DMS114 treated with DMSO at 0.1 percent for 48 hours (cell line): Measurements from ENCODE around the gene MGAT4B.
"Not testable (repeated sequence)": the region's sequence is repeated elsewhere in the genome, so short reads cannot be mapped to it uniquely, and the experiment has no call there.

ENCODE experiments used
- DNase-seq: peaks from one replicate; lab custom pipeline; 2025; ENCODE audit not compliant: unreplicated experiment; lab: John Stamatoyannopoulos, UW

The MGAT4B gene

DNA sequence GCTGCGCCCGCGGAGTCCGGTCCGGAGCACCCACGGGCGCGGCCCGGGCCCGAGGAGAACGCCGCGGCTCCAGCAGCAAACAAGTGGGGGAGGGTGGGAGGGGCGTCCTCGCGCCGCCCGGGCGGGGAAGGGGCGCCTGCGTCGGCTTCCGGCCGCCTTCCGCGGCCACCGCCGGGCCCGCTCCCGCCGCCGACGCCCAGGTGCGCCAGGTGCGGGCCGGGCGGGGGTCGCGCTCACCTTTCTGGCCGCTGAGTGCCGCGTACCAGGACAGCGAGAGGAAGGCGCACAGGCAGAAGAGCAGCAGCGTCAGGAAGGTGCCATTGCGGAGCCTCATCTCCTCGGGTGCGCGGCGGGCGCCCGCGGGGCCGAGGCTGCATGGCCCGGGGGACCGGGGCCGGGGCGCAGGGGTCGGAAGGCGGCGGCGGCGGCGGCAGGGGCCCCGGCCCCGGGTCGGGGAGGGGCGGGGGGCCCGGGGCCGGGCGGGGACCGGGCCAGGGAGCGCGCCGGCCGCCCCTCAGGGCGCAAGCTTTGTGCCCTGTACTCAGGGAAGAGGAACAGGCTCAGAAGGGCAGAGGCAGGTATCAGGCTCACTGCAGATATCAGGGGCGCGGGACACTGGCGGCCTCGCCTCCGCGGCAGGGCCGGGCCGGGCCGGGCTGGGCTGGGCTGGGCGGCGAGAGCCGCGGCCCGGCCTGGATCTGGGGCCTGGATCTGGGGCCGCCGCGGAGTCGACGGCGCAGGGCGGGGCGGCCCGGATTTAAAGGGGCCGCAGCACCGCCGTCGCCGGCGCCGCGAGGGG is at the start of gene MGAT4B:
MGAT4B (minus strand) TSS at position 617 of the 799 bp plus-strand sequence; CDS start at position 334, 283 bp downstream.
- peak; percentile 27 for DNase-seq

DNA sequence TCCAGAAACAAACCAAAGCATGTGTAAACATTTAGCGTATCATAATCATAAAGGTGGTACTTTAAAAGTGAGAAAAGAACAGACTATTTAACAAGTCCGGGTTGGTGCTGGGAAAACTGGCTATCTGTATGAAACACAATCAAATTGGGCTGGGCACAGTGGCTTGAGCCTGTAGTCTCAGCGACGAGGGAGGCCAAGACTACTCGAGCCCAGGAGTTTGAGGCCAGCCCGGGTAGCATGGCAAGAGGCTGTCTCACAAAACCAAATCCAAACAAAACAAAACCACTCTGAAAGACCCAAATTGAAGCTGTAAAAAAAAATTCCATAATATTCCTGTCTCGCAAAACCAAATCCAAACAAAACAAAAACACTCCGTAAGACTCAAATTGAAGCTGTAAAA is 47.7 kb upstream of the MGAT4B start:
- no peak for DNase-seq

DNA sequence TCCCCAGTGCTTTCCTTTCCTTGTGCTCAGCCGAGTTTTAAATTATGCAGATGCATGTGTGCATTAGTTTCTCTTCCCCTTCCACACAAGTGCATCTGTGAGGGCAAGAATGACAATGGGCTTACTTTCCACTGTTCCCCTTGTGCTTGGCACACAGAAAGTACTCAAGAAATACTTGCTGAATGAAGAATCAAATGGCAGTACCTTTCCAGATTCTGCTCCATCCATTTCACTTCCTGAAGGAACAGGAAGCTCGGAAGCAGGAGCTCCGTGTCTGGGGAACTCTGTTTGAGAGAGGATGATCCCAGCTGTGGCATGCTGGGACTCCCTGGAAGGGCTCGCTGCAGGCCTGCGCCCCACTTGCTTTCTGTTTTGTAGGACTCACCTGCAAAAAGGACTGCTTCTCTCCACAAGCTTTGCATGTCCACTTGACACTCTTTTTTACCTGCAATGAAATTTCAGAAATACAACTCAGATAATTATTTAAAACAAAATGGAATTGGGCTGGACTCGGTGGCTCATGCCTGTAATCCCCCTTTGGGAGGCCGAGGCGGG is 46.4 kb upstream of the MGAT4B start:
- no peak for DNase-seq

DNA sequence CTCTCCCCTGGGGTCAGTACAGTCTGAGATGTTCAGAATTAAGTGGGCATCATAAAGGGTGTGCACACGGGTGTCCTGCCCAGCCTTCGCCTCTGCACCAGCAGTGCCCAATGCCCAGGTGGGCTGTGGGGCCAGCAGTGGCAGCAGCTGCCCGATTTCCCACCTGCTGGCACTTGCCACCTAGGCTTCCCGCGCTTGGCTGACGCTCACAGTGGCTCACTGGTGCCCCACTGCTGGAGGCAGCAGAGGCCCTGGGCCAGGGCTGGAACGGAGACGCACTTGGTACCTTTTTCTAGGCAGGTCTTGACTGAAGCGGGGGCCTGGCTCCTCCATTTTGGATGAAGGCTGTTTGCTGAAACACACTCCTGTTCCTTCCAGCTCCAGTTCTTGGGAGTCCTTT is 35.0 kb upstream of the MGAT4B start:
- no peak for DNase-seq

DNA sequence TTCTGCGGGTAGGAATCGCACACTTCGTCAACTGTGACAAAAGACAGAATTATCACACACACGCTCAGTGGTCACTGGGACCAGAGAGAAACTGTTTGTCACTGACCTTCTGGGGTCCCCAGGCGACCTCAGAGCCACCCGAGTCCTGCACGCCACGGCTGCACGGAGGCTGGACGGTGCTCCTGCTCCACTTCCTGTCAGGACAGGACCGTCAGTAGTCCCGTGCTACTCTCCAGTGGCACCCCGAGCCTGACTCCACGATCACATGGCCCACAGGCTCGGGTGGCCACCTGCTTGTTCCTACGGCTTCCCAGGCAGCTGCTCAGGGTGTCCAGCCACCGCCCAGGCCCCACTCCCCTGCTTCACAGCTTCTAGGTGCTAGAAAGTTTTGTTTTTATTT is 34.1 kb upstream of the MGAT4B start:
- no peak for DNase-seq

DNA sequence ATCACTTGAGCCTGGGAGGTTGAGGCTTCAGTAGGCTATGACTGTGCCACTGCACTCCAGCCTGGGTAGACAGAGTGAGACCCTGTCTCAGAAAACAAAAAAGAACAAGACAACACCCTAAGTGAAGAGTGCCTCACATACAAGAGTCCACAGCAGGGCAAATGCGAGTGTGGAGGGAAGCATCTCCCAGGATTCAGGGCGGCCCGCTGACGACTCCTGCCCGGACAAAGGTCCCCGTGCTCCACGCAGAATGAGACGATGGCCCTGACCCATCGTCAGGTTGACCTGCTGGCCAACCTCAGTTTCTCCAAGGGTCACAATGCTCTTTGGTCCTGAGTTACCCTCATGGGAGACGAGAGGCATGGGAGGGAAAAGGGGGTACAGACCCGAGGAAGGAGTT is 33.7 kb upstream of the MGAT4B start:
- no peak for DNase-seq

DNA sequence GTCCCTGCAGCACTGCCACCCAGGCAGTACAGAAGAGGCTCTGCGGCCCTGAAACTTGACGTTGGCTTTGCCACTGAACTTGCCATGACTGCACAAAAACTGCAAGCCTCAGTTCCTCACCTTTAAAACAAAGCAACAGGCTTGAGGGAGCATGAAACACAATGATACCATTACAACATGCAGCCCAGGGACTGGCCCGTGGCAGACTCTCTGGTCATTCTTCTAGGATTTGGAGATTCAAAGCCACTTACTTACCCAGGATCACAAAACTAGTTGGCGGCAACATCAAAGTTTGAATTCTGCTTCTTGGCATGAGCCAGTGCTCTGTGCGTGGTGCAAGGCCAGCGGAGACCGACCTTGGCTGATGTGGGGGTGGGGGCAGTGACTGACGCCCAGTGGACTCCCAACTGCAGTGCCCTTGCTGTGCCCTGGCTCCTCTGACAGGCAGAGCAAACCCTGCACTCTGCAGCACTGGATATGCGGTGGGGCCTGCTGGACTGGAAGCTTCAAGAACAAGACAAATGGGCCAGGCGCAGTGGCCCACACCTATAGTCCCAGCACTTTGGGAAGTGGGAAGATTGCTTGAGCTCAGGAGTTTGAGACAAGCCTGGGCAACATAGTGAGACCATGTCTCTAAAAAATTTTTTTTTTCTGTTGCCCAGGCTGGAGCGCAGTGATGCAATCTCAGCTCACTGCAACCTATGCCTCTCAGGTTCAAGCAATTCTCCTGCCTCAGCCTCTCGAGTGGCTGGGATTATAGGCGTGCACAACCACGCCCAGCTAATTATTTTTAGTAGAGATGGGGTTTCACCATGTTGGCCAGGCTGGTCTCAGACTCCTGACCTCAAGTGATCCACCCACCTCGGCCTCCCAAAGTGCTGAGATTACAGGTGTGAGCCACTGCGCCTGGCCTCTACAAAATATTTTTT is 32.9 kb upstream of the MGAT4B start:
- no peak for DNase-seq

DNA sequence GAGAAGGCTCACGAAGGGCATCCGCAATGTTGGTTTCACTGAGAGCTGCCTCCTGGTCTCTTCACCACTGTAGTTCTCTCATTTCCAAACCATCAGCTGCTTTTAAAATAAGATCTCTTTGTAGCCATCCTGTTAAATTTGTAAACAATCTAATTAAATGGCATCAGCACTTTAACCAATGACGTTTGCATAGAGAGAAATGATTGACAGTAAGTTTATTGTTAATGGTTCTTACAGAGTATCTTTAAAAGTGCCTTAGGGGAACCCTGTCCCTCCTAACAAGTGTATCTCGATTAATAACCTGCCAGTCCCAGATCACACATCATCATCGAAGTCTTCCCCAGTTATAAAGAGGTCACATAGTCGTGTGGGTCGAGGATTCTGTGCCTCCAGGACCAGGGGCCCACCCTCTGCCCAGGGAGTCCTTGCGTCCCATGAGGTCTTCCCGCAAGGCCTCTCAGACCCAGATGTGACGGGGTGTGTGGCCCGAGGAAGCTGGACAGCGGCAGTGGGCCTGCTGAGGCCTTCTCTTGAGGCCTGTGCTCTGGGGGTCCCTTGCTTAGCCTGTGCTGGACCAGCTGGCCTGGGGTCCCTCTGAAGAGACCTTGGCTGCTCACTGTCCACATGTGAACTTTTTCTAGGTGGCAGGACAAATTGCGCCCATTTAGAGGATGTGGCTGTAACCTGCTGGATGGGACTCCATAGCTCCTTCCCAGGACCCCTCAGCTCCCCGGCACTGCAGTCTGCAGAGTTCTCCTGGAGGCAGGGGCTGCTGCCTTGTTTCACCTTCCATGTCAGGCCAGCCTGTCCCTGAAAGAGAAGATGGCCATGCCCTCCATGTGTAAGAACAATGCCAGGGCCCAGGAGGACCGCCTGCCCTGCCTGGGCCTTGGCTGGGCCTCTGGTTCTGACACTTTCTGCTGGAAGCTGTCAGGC is 30.7 kb upstream of the MGAT4B start:
- no peak for DNase-seq

DNA sequence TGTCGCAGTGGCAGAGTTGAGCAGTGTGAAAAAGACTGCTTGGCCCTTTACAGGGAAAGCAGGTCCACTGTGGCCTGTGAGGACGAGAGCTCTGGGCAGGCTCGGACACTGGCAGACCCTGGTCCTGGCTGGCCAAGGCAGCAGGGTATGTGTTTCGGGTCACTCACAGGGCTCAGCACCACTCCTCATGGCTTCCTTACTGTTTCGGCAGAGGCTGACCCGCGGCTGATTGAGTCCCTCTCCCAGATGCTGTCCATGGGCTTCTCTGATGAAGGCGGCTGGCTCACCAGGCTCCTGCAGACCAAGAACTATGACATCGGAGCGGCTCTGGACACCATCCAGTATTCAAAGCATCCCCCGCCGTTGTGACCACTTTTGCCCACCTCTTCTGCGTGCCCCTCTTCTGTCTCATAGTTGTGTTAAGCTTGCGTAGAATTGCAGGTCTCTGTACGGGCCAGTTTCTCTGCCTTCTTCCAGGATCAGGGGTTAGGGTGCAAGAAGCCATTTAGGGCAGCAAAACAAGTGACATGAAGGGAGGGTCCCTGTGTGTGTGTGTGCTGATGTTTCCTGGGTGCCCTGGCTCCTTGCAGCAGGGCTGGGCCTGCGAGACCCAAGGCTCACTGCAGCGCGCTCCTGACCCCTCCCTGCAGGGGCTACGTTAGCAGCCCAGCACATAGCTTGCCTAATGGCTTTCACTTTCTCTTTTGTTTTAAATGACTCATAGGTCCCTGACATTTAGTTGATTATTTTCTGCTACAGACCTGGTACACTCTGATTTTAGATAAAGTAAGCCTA is 29.8 kb upstream of the MGAT4B start:
- DNase-seq: no peak

DNA sequence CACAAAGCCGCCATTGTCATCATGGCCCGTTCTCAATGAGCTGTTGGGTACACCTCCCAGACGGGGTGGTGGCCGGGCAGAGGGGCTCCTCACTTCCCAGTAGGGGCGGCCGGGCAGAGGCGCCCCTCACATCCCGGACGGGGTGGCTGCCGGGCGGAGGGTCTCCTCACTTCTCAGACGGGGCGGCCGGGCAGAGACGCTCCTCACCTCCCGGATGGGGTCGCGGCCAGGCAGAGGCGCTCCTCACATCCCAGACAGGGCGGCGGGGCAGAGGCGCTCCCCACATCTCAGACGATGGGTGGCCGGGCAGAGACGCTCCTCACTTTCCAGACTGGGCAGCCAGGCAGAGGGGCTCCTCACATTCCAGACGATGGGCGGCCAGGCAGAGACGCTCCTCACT is 28.2 kb upstream of the MGAT4B start:
- DNase-seq: not testable (repeated sequence)

DNA sequence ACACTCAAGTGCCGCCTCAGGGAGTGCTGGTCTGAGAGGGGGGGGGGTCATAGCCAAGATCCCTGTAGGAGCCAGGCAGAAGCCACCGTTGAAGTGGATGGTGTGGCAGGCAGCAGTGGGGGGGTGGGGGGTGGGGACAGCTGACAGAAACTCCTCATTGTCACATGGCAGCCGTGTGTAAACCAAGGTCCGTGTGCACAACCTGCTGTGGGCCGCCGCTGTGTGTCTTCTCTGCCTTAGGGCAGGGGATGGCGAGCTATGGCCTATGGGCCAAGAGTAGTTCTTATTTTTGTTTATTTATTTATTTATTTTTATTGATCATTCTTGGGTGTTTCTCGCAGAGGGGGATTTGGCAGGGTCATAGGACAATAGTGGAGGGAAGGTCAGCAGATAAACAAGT is 27.5 kb upstream of the MGAT4B start:
- no peak for DNase-seq

DNA sequence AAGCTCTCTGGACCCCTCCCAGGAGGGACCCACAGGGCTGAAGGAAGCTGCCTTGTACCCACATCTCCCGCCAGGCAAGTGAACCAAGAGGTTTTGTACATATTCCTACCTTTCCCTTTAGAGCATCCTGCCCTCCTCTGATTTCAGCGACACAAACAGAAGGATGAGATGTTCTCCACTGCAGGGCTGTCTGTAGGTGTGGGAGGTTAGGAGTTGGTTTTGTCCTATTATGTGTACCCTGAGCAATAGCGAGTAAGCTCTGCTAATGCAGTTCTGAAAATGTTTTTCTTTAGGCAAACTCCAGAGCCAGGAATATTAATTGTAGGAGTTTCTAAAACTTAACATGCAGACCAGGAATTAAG is 27.0 kb upstream of the MGAT4B start:
- no peak for DNase-seq

DNA sequence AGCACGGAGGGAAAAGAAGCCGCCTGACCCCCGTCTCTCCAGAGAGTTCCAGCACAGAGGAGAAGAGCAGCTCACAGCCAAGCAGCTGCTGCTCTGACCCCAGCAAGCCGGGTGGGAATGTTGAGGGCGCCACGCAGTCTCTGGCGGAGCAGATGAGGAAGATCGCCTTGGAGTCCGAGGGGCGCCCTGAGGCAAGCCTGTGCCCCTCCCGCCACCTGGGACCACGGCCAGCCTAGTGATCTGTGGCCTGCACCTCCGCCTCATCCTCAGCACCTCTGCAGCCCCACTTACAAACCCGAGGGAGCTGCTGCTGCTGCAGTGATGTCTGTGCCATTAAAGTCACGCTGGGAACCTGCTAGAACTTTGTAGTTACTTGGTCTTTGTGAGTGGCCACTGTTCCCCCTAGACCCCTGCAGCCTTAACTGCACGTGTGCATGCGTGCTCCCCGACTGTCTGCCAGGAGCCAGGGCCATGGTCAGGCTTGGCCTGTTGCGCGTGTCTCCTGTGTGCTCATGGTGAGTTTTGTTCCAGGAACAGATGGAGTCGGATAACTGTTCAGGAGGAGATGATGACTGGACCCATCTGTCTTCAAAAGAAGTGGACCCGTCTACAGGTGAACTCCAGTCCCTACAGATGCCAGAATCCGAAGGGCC is 26.5 kb upstream of the MGAT4B start:
- DNase-seq: no peak

DNA sequence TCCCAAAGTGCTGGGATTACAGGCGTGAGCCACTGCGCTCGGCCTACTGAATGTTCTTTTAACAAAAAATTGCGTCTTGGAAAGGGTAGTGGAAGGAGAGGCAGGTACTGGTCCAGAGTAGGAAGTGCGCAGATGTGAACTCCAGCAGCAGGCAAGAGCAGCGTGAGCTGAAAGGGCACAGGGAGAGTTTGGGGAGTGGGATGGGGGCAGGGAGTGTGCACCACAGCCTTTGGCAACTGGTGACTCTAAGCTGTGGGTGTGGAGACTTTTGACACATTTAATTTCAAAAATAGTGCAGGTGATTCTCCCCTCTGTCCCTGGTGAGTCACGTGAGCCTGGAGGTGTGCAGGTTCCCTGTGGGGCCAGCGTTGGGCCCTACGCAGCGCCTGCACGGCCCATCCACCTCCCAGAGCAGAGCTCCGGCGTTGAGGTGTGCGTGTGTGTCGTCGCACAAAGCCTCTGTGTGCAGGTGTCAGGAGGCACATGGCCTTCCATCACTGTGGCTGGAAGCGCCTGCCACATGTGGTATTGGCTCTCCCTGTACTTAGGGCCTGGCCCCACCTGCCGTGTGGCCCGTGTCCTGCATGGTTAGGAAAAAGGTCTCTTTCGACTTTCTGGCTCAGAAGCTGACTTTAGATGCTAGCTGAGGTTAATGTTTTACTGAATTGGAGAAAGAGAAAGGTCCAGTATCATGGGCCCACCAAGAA is 25.5 kb upstream of the MGAT4B start:
- no peak for DNase-seq

DNA sequence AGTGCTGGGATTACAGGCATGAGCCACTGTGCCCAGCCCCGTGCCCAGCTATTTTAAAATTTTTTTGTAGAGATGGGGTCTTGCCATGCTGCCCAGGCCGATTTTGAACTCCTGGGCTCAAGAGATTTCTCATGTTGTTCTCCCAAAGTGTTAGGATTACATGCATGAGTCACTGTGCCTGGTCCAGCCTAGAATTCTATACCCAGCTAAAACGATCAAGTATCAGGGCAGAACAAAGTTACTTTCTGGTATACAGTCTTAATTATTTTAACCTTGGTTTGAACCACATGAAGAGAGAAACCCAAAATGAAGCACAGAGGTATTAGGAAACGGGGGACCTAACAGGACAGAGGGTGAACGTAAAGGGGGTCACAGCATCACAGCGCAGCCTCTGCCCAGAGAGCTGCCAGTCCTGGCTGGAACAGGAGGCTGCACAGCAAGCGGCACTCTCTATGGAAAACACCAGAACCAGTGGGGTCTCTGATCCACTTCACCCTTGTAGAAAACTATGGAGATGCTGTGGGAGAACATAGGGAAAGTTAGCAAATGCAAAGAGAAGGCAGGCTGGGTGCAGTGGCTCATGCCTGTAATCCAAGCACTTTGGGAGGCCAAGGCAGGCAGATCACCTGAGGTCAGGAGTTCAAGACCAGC is 24.3 kb upstream of the MGAT4B start:
- no peak for DNase-seq

DNA sequence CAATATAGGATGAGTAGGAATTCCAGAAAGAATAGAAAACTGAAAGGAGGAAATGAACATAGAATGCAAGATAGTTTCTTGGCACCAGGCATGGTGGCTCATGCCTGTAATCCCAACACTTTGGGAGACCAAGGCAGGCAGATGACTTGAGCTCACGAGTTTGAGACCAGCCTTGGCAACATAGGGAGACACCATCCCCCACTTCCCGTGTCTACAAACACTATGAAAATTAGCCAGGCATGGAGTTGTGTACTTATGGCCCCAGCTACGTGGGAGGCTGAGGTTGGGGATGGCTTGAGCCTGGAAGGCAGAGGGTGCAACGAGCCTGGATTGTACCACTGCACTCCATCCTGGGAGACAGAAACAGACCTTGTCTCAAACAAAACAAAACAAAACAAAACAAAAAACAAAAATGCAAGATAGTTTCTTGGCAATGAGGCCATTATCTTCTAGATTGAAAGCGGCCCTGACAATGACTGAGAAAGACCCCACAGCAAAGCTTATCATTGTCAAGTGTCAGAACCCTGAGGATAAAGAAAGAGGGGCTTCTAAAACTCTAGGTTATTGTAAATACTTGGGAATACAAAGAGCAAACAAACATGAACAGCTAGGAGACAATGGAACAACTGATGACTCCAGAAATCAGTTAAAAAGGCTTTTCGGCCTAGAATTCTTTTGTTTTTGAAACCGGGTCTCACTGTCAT is 23.2 kb upstream of the MGAT4B start:
- DNase-seq: no peak

DNA sequence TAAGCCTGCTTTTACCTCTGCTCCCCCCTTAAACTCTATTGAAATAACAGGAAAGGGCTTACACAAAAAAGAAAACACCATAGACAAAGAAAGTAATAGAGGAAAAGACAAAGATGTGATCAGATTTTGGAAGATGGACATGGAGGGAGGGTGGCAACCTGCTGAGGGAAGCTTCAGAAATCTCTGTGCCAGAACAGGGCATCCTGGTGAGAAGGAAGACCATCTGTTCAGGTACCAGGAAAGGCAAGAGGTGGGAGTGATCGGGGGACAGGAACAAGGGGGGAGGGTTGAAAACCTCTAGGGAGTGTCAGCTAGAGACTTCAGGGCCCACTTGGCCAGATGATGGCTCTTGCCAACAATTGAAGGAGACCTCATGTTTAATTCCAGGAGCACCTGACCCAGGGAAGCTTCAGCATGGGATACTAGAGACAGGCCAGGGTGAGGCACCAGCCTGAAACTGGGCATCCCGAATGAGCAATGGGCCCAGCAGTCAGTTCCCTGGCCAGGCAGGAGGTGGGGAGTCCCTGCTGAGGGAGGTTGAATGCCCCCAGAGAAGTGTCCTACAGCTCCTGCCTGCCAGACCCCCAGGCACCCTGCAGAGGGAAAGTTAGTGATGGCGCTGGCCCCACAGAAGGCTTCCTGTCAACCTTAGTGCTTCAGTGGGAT is 22.2 kb upstream of the MGAT4B start:
- no peak for DNase-seq
